K562 (cell line): ENCODE results near the gene ZNF616. TPM values are rescaled to one million over a fixed set of nuclear protein-coding genes. Genes with fewer than 3 reads are reported as not detected.

Experiments used
- ADNP ChIP-seq: fragments of 200-800 bp; sonication (Bioruptor generic); IDR thresholded peaks from 2 replicates; pipeline ENCODE4 v1.6.1; 2016; ENCODE audit warnings: missing genetic modification characterization, missing compliant biosample characterization
- CBX3 ChIP-seq, 2 experiments: IDR thresholded peaks; 1 replicate in 1 of 2; 2 replicates in 1 of 2; pipeline ENCODE4 v1.6.1; 2012; ENCODE audit warnings: inconsistent platforms in 2 of 2, low read length in 2 of 2, borderline replicate concordance in 1 of 2, control low read depth in 1 of 2
- KAT2B ChIP-seq: IDR thresholded peaks from one replicate; pipeline ENCODE4 v1.6.1; 2012; ENCODE audit warnings: low read depth, mild to moderate bottlenecking, control low read depth, inconsistent platforms, low read length, moderate library complexity
- NELFE ChIP-seq: IDR thresholded peaks from 2 replicates; pipeline ENCODE4 v1.6.1; 2011; ENCODE audit warnings: mild to moderate bottlenecking; ENCODE audit not compliant: insufficient read depth, insufficient read length
- PPARD ChIP-seq: fragments of 250-450 bp; sonication (Bioruptor Pico); IDR thresholded peaks from 2 replicates; pipeline ENCODE4 v1.8.0; 2022; ENCODE audit warnings: inconsistent platforms, mild to moderate bottlenecking, moderate library complexity
- SMAD1 ChIP-seq: fragments of 150-350 bp; IDR thresholded peaks from 2 replicates; pipeline ENCODE4 v1.6.1; 2014; ENCODE audit warnings: low read length, low read depth; ENCODE audit not compliant: partially characterized antibody
- TOE1 ChIP-seq, 2 experiments: fragments of 450-650 bp in 1 of 2; sonication (generic) in 1 of 2; formaldehyde crosslinking in 1 of 2; IDR thresholded peaks; 2 replicates each; pipeline versions ENCODE4 v1.7.1 to v1.8.0; 2016 to 2022; ENCODE audit warnings: borderline replicate concordance in 2 of 2, mild to moderate bottlenecking in 2 of 2, antibody characterized with exemption in 1 of 2, inconsistent platforms in 1 of 2, low read depth in 1 of 2, missing genetic modification reagents in 1 of 2, moderate library complexity in 1 of 2
- ZBTB26 ChIP-seq: fragments of 450-650 bp; formaldehyde crosslinking; IDR thresholded peaks from 2 replicates; pipeline ENCODE4 v1.4.0; 2022; ENCODE audit warnings: missing genetic modification characterization
- ZNF668 ChIP-seq: fragments of 250-450 bp; sonication (Bioruptor Pico); IDR thresholded peaks from 2 replicates; pipeline ENCODE4 v1.8.0; 2022; ENCODE audit warnings: mild to moderate bottlenecking, inconsistent platforms
- polyA plus RNA-seq, 8 experiments: library from polyadenylated mRNA; depleted of rRNA in 4 of 8; stranded (reverse) in 5 of 8; unstranded in 3 of 8; fragments of >200 nt; fragmentation: Nextera tagmentation in 2 of 8; fragmentation: Illumina TruSeq in 1 of 8; extraction: Ambion mirVana in 2 of 8; extraction: Trizol in 1 of 8; gene quantifications; 2 replicates each; pipeline versions ENCODE4 v1.2.1 to v1.2.3, GENCODE V29; 2011 to 2014; ENCODE audit warnings: inconsistent platforms in 1 of 8, missing spikeins in 1 of 8
- total RNA-seq, 7 experiments: library from RNA; depleted of rRNA in 6 of 7; stranded (reverse); fragments of >200 nt in 6 of 7; fragmentation: Illumina TruSeq in 2 of 7; extraction: Trizol in 2 of 7; gene quantifications; 2 replicates each; pipeline versions ENCODE4 v1.2.1 to v1.2.3, GENCODE V29; 2011 to 2021; ENCODE audit warnings: low replicate concordance in 1 of 7
- TF ChIP-seq, protein P1 (sequence below): fragments of 450-650 bp; formaldehyde crosslinking; IDR thresholded peaks from 2 replicates; pipeline ENCODE4 v1.4.0; 2020; ENCODE audit warnings: mild to moderate bottlenecking, moderate library complexity

Gene ZNF616
- total and polyA plus RNA-seq, 9 of the 15 experiments (the other 6 are each of a cell fraction or from before 2014, with no cell fraction given): 3.4 to 13.0 (median 6.7) TPM

DNA sequence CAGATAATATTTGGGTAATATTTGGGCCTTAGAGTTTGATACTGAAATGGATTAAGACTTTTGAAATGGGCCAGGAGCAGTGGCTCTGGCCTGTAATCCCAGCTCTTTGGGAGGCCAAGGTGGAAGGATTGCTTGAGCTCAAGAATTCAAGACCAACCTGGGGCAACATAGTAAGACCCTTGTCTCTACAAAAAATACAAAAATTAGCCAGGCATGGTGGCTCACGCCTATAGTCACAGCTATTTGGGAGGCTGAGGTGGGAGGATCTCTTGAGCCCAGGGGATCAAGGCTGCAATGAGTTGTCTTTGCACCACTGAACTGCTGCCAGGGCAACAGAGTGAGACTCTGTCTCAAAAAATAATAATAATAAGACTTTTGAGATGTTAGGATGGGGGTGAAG, 32.6 kb upstream of the ZNF616 start (continued):
- TF ChIP-seq CBX3 (IDR thresholded peaks at IDR 0.05; ENCODE audit: borderline replicate concordance in 1 of 2, low read length in 2 of 2) (no peak), ADNP (tag) (no peak), ZNF668 (CRISPR knock-in tag) (no peak), TOE1 (IDR thresholded peaks at IDR 0.05; ENCODE audit: borderline replicate concordance) (no peak), TOE1 (CRISPR knock-in tag; IDR thresholded peaks at IDR 0.05; ENCODE audit: borderline replicate concordance, low read depth) (no peak), PPARD (CRISPR knock-in tag) (no peak), KAT2B (no peak), SMAD1 (no peak), ZBTB26 (CRISPR knock-in tag) (no peak), NELFE (no peak)
- TF ChIP-seq, protein P1, sequence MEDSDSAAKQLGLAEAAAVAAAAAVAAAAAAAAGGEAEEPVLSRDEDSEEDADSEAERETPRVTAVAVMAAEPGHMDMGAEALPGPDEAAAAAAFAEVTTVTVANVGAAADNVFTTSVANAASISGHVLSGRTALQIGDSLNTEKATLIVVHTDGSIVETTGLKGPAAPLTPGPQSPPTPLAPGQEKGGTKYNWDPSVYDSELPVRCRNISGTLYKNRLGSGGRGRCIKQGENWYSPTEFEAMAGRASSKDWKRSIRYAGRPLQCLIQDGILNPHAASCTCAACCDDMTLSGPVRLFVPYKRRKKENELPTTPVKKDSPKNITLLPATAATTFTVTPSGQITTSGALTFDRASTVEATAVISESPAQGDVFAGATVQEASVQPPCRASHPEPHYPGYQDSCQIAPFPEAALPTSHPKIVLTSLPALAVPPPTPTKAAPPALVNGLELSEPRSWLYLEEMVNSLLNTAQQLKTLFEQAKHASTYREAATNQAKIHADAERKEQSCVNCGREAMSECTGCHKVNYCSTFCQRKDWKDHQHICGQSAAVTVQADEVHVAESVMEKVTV: no peak
